Measurements from ENCODE around the gene BAHD1. TPM values are rescaled to one million over a fixed set of nuclear protein-coding genes. Genes with fewer than 3 reads are reported as not detected.

The BAHD1 gene
- total RNA-seq, 4 donors from 2014 or later, result 12.3 to 25.5 (median 16.2) TPM

GRCh38 chr15:40429068-40429710 is 11.6 kb upstream of the BAHD1 start:
- no peak for DNase-seq (ENCODE audit: low spot score in 2 of 2)
- WGBS, 2 donors, result 79 to 80% methylated on average over 9 to 10 of the region's 10 CpGs

GRCh38 chr15:40430271-40430805 is 10.4 kb upstream of the BAHD1 start:
- WGBS, 2 donors, result 70 to 77% methylated on average over 10 of the region's 10 CpGs
- H3K36me3 ChIP-seq, result peaks cover 0 to 19% (median 0%) of the 10 kb centered on the region in 3 donors
- H3K4me1 ChIP-seq, result no peaks in the 10 kb centered on the region
- no peak for TF ChIP-seq POLR2A (IDR thresholded peaks at IDR 0.05)
- TF ChIP-seq CTCF (IDR thresholded peaks at IDR 0.05), result no peak
- no peak for TF ChIP-seq EP300 (IDR thresholded peaks at IDR 0.05)
- H3K4me3 ChIP-seq, result no peak overlapping the region
- DNase-seq (ENCODE audit: low spot score in 2 of 2), result no peak
- no peaks in the 10 kb centered on the region for H3K27me3 ChIP-seq
- no peak overlapping the region for H3K27ac ChIP-seq
- no peaks in the 10 kb centered on the region for H3K9me3 ChIP-seq

More at GRCh38 chr15:40429068-40429710, 11.6 kb upstream of the BAHD1 start:
- TF ChIP-seq POLR2A (IDR thresholded peaks at IDR 0.05), result no peak
- TF ChIP-seq EP300 (IDR thresholded peaks at IDR 0.05), result no peak
- no peak for TF ChIP-seq CTCF (IDR thresholded peaks at IDR 0.05)
- Histone ChIP-seq H3K4me1 (no peaks in the 10 kb centered on the region), H3K27me3 (no peaks in the 10 kb centered on the region), H3K4me3 (no peak overlapping the region), H3K27ac (no peak overlapping the region), H3K9me3 (no peaks in the 10 kb centered on the region), H3K36me3 (peaks cover 0 to 27% (median 0%) of the 10 kb centered on the region in 3 donors)

- 49 to 50% methylated on average over 20 of the region's 20 CpGs for WGBS, 2 donors
- TF ChIP-seq POLR2A (IDR thresholded peaks at IDR 0.05), result no peak
- TF ChIP-seq CTCF (IDR thresholded peaks at IDR 0.05), result no peak
- TF ChIP-seq EP300 (IDR thresholded peaks at IDR 0.05), result no peak
- no peak for DNase-seq (ENCODE audit: low spot score in 2 of 2)
- peaks cover 0 to 5% (median 0%) of the 10 kb centered on the region in 3 donors for H3K36me3 ChIP-seq
- peaks cover 0 to 39% (median 22%) of the 10 kb centered on the region in 4 donors for H3K4me1 ChIP-seq
- H3K27ac ChIP-seq, result no peak overlapping the region
- H3K9me3 ChIP-seq, result no peaks in the 10 kb centered on the region
- no peak overlapping the region for H3K4me3 ChIP-seq
- H3K27me3 ChIP-seq, result peaks cover 0 to 27% of the 10 kb centered on the region in 2 donors
Measured at GRCh38 chr15:40435023-40435709, 5.6 kb upstream of the BAHD1 start.

GRCh38 chr15:40435710-40436089 is 5.1 kb upstream of the BAHD1 start:
- no peak for DNase-seq (ENCODE audit: low spot score in 2 of 2)

More at GRCh38 chr15:40435710-40436089, 5.1 kb upstream of the BAHD1 start:
- Histone ChIP-seq H3K4me1 (peaks cover 0 to 42% (median 24%) of the 10 kb centered on the region in 4 donors), H3K36me3 (peaks cover 0 to 5% (median 0%) of the 10 kb centered on the region in 3 donors), H3K9me3 (no peaks in the 10 kb centered on the region), H3K27ac (no peak overlapping the region), H3K4me3 (peak overlapping the region in 3 of 4 donors; percentile 28 to 41 (median 39)), H3K27me3 (peaks cover 0 to 27% of the 10 kb centered on the region in 2 donors)
- TF ChIP-seq POLR2A (IDR thresholded peaks at IDR 0.05) (no peak), EP300 (IDR thresholded peaks at IDR 0.05) (no peak), CTCF (IDR thresholded peaks at IDR 0.05) (no peak)
- WGBS, 2 donors, result 7 to 21% methylated on average over 14 to 15 of the region's 15 CpGs
